ENCODE results near the gene XRN1.

XRN1 gene

DNA sequence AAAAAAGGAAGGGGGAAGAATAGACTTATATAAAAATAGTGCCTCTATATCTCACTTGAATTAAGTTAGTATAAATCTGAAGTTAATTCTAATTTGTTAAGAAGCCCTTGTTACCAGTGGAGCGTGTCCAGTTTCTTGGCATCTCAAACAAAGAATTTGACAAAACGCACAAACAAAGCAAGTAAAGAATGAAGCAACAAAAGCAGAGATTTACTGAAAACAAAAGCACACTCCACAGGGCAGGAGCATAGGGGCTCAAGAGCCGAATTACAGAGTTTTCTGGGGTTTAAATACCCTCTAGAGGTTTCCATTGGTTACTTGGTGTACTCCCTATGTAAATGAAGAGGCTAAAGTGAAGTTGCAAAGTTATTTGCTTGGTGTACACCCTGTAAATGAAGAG is 188.5 kb downstream of the XRN1 start:
- H3F3A ChIP-seq (ENCODE audit: low read depth), result no peaks in the 10 kb centered on the region
- H3K79me2 ChIP-seq (ENCODE audit: insufficient read depth, low read length), result no peaks in the 10 kb centered on the region
- H3K36me3 ChIP-seq (ENCODE audit: insufficient read depth, low read length), result no peaks in the 10 kb centered on the region
- no peaks in the 10 kb centered on the region; the same call in 1 of the 2 replicates for H3K9me3 ChIP-seq (ENCODE audit: insufficient read depth, low read depth, low read length)
- H3K27me3 ChIP-seq (ENCODE audit: insufficient read depth, low read length, poor library complexity, severe bottlenecking), result no peaks in the 10 kb centered on the region
- H2AFZ ChIP-seq (ENCODE audit: low read length), result no peak overlapping the region
- no peak overlapping the region for H3K4me3 ChIP-seq (ENCODE audit: low read length, poor library complexity, severe bottlenecking)
- H3K4me2 ChIP-seq (ENCODE audit: low read depth, low read length, poor library complexity, severe bottlenecking), result no peak overlapping the region
- H3K9me2 ChIP-seq (replicated peaks; ENCODE audit: low read depth, low read length), result no peaks in the 10 kb centered on the region
- no peak overlapping the region for H3K9ac ChIP-seq (ENCODE audit: low read depth, low read length, poor library complexity, severe bottlenecking)
- no peaks in the 10 kb centered on the region for H4K20me1 ChIP-seq (ENCODE audit: insufficient read depth, low read length, poor library complexity, severe bottlenecking)
- no peaks in the 10 kb centered on the region for H3K4me1 ChIP-seq (ENCODE audit: insufficient read depth, low read length, poor library complexity, severe bottlenecking)
- TF ChIP-seq EZH2phosphoT487 (IDR thresholded peaks at IDR 0.05; ENCODE audit: borderline replicate concordance), result no peak
- TF ChIP-seq, protein P1, sequence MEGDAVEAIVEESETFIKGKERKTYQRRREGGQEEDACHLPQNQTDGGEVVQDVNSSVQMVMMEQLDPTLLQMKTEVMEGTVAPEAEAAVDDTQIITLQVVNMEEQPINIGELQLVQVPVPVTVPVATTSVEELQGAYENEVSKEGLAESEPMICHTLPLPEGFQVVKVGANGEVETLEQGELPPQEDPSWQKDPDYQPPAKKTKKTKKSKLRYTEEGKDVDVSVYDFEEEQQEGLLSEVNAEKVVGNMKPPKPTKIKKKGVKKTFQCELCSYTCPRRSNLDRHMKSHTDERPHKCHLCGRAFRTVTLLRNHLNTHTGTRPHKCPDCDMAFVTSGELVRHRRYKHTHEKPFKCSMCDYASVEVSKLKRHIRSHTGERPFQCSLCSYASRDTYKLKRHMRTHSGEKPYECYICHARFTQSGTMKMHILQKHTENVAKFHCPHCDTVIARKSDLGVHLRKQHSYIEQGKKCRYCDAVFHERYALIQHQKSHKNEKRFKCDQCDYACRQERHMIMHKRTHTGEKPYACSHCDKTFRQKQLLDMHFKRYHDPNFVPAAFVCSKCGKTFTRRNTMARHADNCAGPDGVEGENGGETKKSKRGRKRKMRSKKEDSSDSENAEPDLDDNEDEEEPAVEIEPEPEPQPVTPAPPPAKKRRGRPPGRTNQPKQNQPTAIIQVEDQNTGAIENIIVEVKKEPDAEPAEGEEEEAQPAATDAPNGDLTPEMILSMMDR (conservative IDR thresholded peaks at IDR 0.05; ENCODE audit: low read length), result no peak

DNA sequence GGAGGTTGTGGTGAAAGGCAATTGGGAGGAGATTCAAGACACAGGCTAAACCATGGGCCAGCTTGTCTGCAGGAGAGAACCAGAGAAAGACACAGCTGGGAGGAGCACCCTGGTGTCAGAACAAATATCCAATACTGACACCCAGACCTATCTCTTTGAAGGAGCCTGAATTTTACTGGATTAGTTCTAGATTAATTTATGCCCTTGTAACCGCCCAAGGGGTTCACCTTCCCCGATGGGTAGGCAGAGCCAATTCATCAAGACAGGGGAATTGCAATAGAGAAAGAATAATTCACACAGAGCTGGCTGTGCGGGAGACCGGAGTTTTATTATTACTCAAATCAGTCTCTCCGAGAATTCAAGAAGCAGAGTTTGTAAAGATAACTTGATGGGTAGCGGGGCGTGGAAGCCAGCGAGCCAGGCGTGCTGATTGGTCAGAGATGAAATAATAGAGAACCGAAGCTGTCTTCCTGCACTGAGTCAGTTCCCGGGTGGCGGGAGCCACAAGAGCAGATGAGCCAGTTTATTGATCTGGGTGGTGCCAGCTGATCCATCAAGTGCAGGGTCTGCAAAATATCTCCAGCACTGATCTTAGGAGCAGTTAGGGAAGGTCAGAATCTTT is 191.0 kb downstream of the XRN1 start:
- Histone ChIP-seq H3K4me3 (ENCODE audit: low read length, poor library complexity, severe bottlenecking) (no peak overlapping the region), H3F3A (ENCODE audit: low read depth) (no peaks in the 10 kb centered on the region), H3K27me3 (ENCODE audit: insufficient read depth, low read length, poor library complexity, severe bottlenecking) (no peaks in the 10 kb centered on the region), H3K9ac (ENCODE audit: low read depth, low read length, poor library complexity, severe bottlenecking) (no peak overlapping the region), H2AFZ (ENCODE audit: low read length) (no peak overlapping the region), H3K4me1 (ENCODE audit: insufficient read depth, low read length, poor library complexity, severe bottlenecking) (no peaks in the 10 kb centered on the region), H4K20me1 (ENCODE audit: insufficient read depth, low read length, poor library complexity, severe bottlenecking) (no peaks in the 10 kb centered on the region), H3K9me3 (ENCODE audit: insufficient read depth, low read depth, low read length) (no peaks in the 10 kb centered on the region; the same call in 1 of the 2 replicates), H3K9me2 (replicated peaks; ENCODE audit: low read depth, low read length) (no peaks in the 10 kb centered on the region), H3K79me2 (ENCODE audit: insufficient read depth, low read length) (no peaks in the 10 kb centered on the region), H3K4me2 (ENCODE audit: low read depth, low read length, poor library complexity, severe bottlenecking) (no peak overlapping the region), H3K36me3 (ENCODE audit: insufficient read depth, low read length) (no peaks in the 10 kb centered on the region)
- TF ChIP-seq EZH2phosphoT487 (IDR thresholded peaks at IDR 0.05; ENCODE audit: borderline replicate concordance), result no peak
- TF ChIP-seq, protein P1 (conservative IDR thresholded peaks at IDR 0.05; ENCODE audit: low read length), result no peak

All from Loucy (cell line).